WERI-Rb-1 (cell line): ENCODE measurements around the gene SLC30A1.

Experiments
- DNase-seq: peaks from one replicate; pipeline ENCODE4 v3.0.0-alpha.2; 2020
- H3K27ac ChIP-seq: fragments of 250-450 bp; sonication (Bioruptor Pico); 2 replicates; pipeline ENCODE4 v1.5.1; 2020; ENCODE audit warnings: mild to moderate bottlenecking, moderate library complexity
- H3K27me3 ChIP-seq: fragments of 250-450 bp; sonication (Bioruptor Pico); 2 replicates; pipeline ENCODE4 v1.5.1; 2021; ENCODE audit warnings: mild to moderate bottlenecking, low read depth, moderate library complexity; ENCODE audit not compliant: insufficient read depth, severe bottlenecking
- H3K36me3 ChIP-seq: fragments of 250-450 bp; sonication (Bioruptor Pico); 2 replicates; pipeline ENCODE4 v1.5.1; 2020; ENCODE audit warnings: mild to moderate bottlenecking, moderate library complexity
- H3K4me3 ChIP-seq: 2 replicates; pipeline ENCODE4 v1.5.1; 2011; ENCODE audit warnings: low read depth, mild to moderate bottlenecking, control low read depth, low read length
- H3K9me3 ChIP-seq: fragments of 250-450 bp; sonication (Bioruptor Pico); 2 replicates; pipeline ENCODE4 v1.5.1; 2021; ENCODE audit warnings: mild to moderate bottlenecking, moderate library complexity; ENCODE audit not compliant: severe bottlenecking
- CTCF ChIP-seq: IDR thresholded peaks from 2 replicates; pipeline ENCODE4 v1.5.1; 2011; ENCODE audit warnings: low read depth, mild to moderate bottlenecking, control low read depth, inconsistent platforms, low read length

The SLC30A1 gene

GRCh38 chr1:211606332-211606913, 27.5 kb upstream of the SLC30A1 start:
- DNase-seq = no peak
- no peaks in the 10 kb centered on the region for H3K9me3 ChIP-seq
- no peaks in the 10 kb centered on the region for H3K27me3 ChIP-seq
- no peak for TF ChIP-seq CTCF
- H3K27ac ChIP-seq = no peak overlapping the region
- H3K36me3 ChIP-seq = no peaks in the 10 kb centered on the region
- no peak overlapping the region for H3K4me3 ChIP-seq

- Histone ChIP-seq H3K27ac (no peak overlapping the region), H3K4me3 (no peak overlapping the region), H3K36me3 (no peaks in the 10 kb centered on the region), H3K27me3 (no peaks in the 10 kb centered on the region), H3K9me3 (no peaks in the 10 kb centered on the region)
- DNase-seq = no peak
- no peak for TF ChIP-seq CTCF
Observed at GRCh38 chr1:211605603-211606331, 26.8 kb upstream of the SLC30A1 start.

- Histone ChIP-seq H3K27ac (no peak overlapping the region), H3K4me3 (no peak overlapping the region), H3K36me3 (no peaks in the 10 kb centered on the region), H3K27me3 (no peaks in the 10 kb centered on the region), H3K9me3 (no peaks in the 10 kb centered on the region)
- TF ChIP-seq CTCF = no peak
- DNase-seq = no peak
Observed at GRCh38 chr1:211605034-211605433, 26.1 kb upstream of the SLC30A1 start.

- no peak for TF ChIP-seq CTCF
- Histone ChIP-seq H3K9me3 (no peaks in the 10 kb centered on the region), H3K36me3 (no peaks in the 10 kb centered on the region), H3K27ac (no peak overlapping the region), H3K4me3 (no peak overlapping the region), H3K27me3 (no peaks in the 10 kb centered on the region)
- no peak for DNase-seq
Observed at GRCh38 chr1:211604548-211604947, 25.6 kb upstream of the SLC30A1 start.

- Histone ChIP-seq H3K27me3 (no peaks in the 10 kb centered on the region), H3K4me3 (no peak overlapping the region), H3K36me3 (no peaks in the 10 kb centered on the region), H3K27ac (no peak overlapping the region), H3K9me3 (peaks cover 3% of the 10 kb centered on the region)
- TF ChIP-seq CTCF = no peak
- DNase-seq = no peak
Observed at GRCh38 chr1:211603713-211604112, 24.8 kb upstream of the SLC30A1 start.
